Colonic mucosa (tissue), 4 donors: Measurements from ENCODE around the gene GRID1. TPM values are rescaled to one million over a fixed set of nuclear protein-coding genes. Genes with fewer than 3 reads are reported as not detected.

Source experiments
- DNase-seq: peaks from one replicate; pipeline ENCODE4 v3.0.0-alpha.2; 2020
- H3K27ac ChIP-seq: fragments of 200-600 bp; one replicate; pipeline ENCODE4 v1.8.0; 2021
- H3K27me3 ChIP-seq: fragments of 200-600 bp; one replicate; pipeline ENCODE4 v1.8.0; 2021
- H3K36me3 ChIP-seq: fragments of 200-600 bp; one replicate; pipeline ENCODE4 v1.8.0; 2021
- H3K4me1 ChIP-seq: fragments of 200-600 bp; one replicate; pipeline ENCODE4 v1.8.0; 2021; ENCODE audit warnings: mild to moderate bottlenecking
- H3K4me3 ChIP-seq: fragments of 200-600 bp; one replicate; pipeline ENCODE4 v1.8.0; 2021
- H3K9ac ChIP-seq, 2 donors: one replicate each; pipeline ENCODE4 v1.7.0; 2013; ENCODE audit warnings: control low read depth in 2 of 2, low read depth in 2 of 2, low read length in 2 of 2
- H3K9me3 ChIP-seq: fragments of 200-600 bp; one replicate; pipeline ENCODE4 v1.8.0; 2021
- intact Hi-C: fragments of 100-400 bp; cut with DNase I; formaldehyde crosslinking; loops from one replicate; pipeline ENCODE4 v1.14.1; 2022
- total RNA-seq, 2 donors: library from RNA; stranded (reverse); fragmentation: NEBNext Ultra II Directional in 1 of 2; extraction: Animal tissue kit (Norgen Biotek cat#: 25700) in 1 of 2; gene quantifications; one replicate each; pipeline ENCODE4 v1.2.1, GENCODE V29; 2021
- TF ChIP-seq, protein P1 (sequence below): fragments of 200-600 bp; IDR thresholded peaks from one replicate; pipeline ENCODE4 v1.8.0; 2022; ENCODE audit warnings: antibody characterized with exemption, mild to moderate bottlenecking
- donor health status: healthy.
- donor health status: DM: no; HTN: no; CAD: no.
- donor health status: DM: no; HTN: no; CAD: no.

Gene GRID1
- total RNA-seq, 2 donors from 2014 or later = 0.30 to 0.37 TPM

- no peak for DNase-seq
- Histone ChIP-seq H3K9me3 (no peaks in the 10 kb centered on the region), H3K36me3 (no peaks in the 10 kb centered on the region), H3K4me1 (peaks cover 5% of the 10 kb centered on the region), H3K27ac (no peak overlapping the region), H3K27me3 (peaks cover 6% of the 10 kb centered on the region), H3K9ac (no peak overlapping the region), H3K4me3 (no peak overlapping the region)
- intact Hi-C loops = no loop called here
- TF ChIP-seq, protein P1, sequence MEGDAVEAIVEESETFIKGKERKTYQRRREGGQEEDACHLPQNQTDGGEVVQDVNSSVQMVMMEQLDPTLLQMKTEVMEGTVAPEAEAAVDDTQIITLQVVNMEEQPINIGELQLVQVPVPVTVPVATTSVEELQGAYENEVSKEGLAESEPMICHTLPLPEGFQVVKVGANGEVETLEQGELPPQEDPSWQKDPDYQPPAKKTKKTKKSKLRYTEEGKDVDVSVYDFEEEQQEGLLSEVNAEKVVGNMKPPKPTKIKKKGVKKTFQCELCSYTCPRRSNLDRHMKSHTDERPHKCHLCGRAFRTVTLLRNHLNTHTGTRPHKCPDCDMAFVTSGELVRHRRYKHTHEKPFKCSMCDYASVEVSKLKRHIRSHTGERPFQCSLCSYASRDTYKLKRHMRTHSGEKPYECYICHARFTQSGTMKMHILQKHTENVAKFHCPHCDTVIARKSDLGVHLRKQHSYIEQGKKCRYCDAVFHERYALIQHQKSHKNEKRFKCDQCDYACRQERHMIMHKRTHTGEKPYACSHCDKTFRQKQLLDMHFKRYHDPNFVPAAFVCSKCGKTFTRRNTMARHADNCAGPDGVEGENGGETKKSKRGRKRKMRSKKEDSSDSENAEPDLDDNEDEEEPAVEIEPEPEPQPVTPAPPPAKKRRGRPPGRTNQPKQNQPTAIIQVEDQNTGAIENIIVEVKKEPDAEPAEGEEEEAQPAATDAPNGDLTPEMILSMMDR = no peak
Observed at GRCh38 chr10:86385806-86386205, 19.2 kb upstream of the GRID1 start.

GRCh38 chr10:86377797-86378146 lies 11.2 kb upstream of the GRID1 start:
- TF ChIP-seq, protein P1 = no peak
- H3K4me3 ChIP-seq = no peak overlapping the region
- H3K27me3 ChIP-seq = no peaks in the 10 kb centered on the region
- H3K9me3 ChIP-seq = no peaks in the 10 kb centered on the region
- no peak overlapping the region for H3K27ac ChIP-seq
- peak; percentile 15 for DNase-seq
- no peak overlapping the region for H3K9ac ChIP-seq
- H3K36me3 ChIP-seq = no peaks in the 10 kb centered on the region
- intact Hi-C loops = loop anchor here (5.0 to 10.0 kb wide), 4 partner anchors 275 to 1835 kb away; no protein-coding TSS in a partner anchor
- H3K4me1 ChIP-seq = peaks cover 5% of the 10 kb centered on the region

- H3K9me3 ChIP-seq = no peaks in the 10 kb centered on the region
- TF ChIP-seq, protein P1 = peak; percentile 99
- H3K27ac ChIP-seq = no peak overlapping the region
- no peak overlapping the region for H3K4me3 ChIP-seq
- peak; percentile 78 for DNase-seq
- no peaks in the 10 kb centered on the region for H3K27me3 ChIP-seq
- peaks cover 5% of the 10 kb centered on the region for H3K4me1 ChIP-seq
- H3K9ac ChIP-seq = no peak overlapping the region
- intact Hi-C loops = loop anchor here (5.0 to 10.0 kb wide), 4 partner anchors 275 to 1835 kb away; no protein-coding TSS in a partner anchor
- H3K36me3 ChIP-seq = no peaks in the 10 kb centered on the region
Observed at GRCh38 chr10:86376852-86377796, 10.5 kb upstream of the GRID1 start.

- no peak overlapping the region for H3K9ac ChIP-seq
- H3K9me3 ChIP-seq = no peaks in the 10 kb centered on the region
- intact Hi-C loops = loop anchor here (5.0 to 10.0 kb wide), 4 partner anchors 274 to 1834 kb away; no protein-coding TSS in a partner anchor
- no peaks in the 10 kb centered on the region for H3K36me3 ChIP-seq
- H3K27me3 ChIP-seq = no peaks in the 10 kb centered on the region
- H3K4me3 ChIP-seq = no peak overlapping the region
- peak; percentile 10 for DNase-seq
- TF ChIP-seq, protein P1 = no peak
- H3K27ac ChIP-seq = no peak overlapping the region
- H3K4me1 ChIP-seq = peaks cover 5% of the 10 kb centered on the region
Observed at GRCh38 chr10:86376403-86376802, 9.8 kb upstream of the GRID1 start.

DNA sequence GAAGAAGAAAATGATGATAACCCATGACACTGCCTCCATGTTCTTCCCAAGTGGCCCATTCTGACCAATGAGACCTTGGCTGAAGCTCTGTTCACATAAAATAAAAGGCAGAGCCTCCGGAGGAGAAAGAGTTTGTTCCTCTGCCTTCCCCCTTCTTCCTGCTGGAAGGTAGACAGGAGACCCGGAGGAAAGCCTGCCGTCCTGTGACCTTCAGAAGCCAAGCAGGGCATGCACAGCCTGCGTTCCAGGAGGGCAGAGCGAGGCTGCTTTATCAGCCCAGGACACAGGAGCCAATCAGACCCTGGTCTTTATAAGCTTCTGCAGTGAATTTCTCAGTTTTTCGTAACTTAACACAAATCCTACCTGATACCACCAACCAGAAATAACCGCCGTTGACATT lies 8.6 kb upstream of the GRID1 start:
- no peak overlapping the region for H3K27ac ChIP-seq
- H3K4me1 ChIP-seq = peaks cover 5% of the 10 kb centered on the region
- H3K9me3 ChIP-seq = no peaks in the 10 kb centered on the region
- TF ChIP-seq, protein P1 = no peak
- intact Hi-C loops = loop anchor here (5.0 to 10.0 kb wide), 4 partner anchors 273 to 1833 kb away; no protein-coding TSS in a partner anchor
- no peaks in the 10 kb centered on the region for H3K27me3 ChIP-seq
- H3K36me3 ChIP-seq = no peaks in the 10 kb centered on the region
- no peak overlapping the region for H3K9ac ChIP-seq
- no peak overlapping the region for H3K4me3 ChIP-seq
- DNase-seq = no peak
